Measurements from ENCODE around the gene RABEPK.

The RABEPK gene

DNA sequence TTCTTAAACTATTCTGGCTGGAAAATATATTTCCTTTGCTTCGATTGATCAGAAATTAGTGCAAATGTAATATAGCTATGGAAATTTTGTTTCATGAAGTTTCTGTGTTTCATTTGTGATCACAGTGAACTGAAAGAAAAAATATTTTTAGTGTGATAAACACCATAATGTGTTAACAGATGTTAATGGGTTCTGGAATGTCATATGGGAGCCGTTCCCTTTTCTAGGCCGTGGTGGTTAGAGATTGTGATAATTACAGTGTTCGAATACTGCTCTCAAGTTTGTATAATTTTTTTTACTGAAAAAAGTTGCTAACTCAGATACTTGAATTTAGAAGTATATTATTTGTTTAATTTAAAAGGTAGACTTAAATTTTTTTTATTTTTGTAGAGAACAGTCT lies 80.6 kb downstream of the RABEPK start:
- H3K9me3 Mint-ChIP-seq = no peaks in the 10 kb centered on the region
- H3K4me3 Mint-ChIP-seq = no peak overlapping the region
- H3K27ac Mint-ChIP-seq = no peak overlapping the region
- H3K36me3 Mint-ChIP-seq (ENCODE audit: low read depth) = peaks cover 3% of the 10 kb centered on the region
- H3K27me3 Mint-ChIP-seq (ENCODE audit: low read depth) = no peaks in the 10 kb centered on the region
- H3K4me1 Mint-ChIP-seq = peaks cover 8% of the 10 kb centered on the region
- TF ChIP-seq, protein P1, sequence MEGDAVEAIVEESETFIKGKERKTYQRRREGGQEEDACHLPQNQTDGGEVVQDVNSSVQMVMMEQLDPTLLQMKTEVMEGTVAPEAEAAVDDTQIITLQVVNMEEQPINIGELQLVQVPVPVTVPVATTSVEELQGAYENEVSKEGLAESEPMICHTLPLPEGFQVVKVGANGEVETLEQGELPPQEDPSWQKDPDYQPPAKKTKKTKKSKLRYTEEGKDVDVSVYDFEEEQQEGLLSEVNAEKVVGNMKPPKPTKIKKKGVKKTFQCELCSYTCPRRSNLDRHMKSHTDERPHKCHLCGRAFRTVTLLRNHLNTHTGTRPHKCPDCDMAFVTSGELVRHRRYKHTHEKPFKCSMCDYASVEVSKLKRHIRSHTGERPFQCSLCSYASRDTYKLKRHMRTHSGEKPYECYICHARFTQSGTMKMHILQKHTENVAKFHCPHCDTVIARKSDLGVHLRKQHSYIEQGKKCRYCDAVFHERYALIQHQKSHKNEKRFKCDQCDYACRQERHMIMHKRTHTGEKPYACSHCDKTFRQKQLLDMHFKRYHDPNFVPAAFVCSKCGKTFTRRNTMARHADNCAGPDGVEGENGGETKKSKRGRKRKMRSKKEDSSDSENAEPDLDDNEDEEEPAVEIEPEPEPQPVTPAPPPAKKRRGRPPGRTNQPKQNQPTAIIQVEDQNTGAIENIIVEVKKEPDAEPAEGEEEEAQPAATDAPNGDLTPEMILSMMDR (IDR thresholded peaks at IDR 0.05; ENCODE audit: unreplicated experiment in 3 of 3) = no peak

Data from nephron (organoid).